T-cell (primary cell): Measurements from ENCODE around the gene WDR6. TPM values are rescaled to one million over a fixed set of nuclear protein-coding genes. Genes with fewer than 3 reads are reported as not detected.
A peak's percentile ranks its signal among the peaks of the same experiment; 100 is the strongest.

Experiments
- ATAC-seq, 4 experiments: fragments of 200-7000 bp in 3 of 4; fragments of 150-1000 bp in 1 of 4; cut with Tn5 transposase; replicated peaks in 1 of 4; 1 replicate in 3 of 4; 2 replicates in 1 of 4; pipeline ENCODE4 v1.10.0; 2021; ENCODE audit warnings: moderate library complexity in 3 of 4, mild to moderate bottlenecking in 2 of 4, moderate number of reproducible peaks in 1 of 4
- CTCF ChIA-PET, 2 donors: fragments of 300-600 bp; sonication (Branson Sonifier 250); formaldehyde crosslinking; loops; one replicate each; lab custom pipeline; 2022; ENCODE audit warnings: antibody characterized with exemption in 2 of 2; lab: Charles Lee
- POLR2A ChIA-PET, 2 donors: fragments of 300-600 bp; sonication (Branson Sonifier 250); formaldehyde crosslinking; loops; one replicate each; lab custom pipeline; 2022; ENCODE audit warnings: antibody characterized with exemption in 2 of 2; lab: Charles Lee
- DNase-seq, 35 experiments: peaks; one replicate each; pipeline versions ENCODE4 v3.0.0 to v3.0.0-alpha.2; 2013 to 2023
- H3K27ac ChIP-seq: one replicate; pipeline ENCODE4 v1.5.1; 2013; ENCODE audit warnings: low read length
- H3K27me3 ChIP-seq, 2 experiments: replicated peaks in 1 of 2; 1 replicate in 1 of 2; 2 replicates in 1 of 2; pipeline versions ENCODE4 v1.6.1 to v1.7.0; 2013; ENCODE audit warnings: low read length in 1 of 2, mixed read lengths in 1 of 2; ENCODE audit not compliant: control insufficient read depth in 2 of 2, insufficient read depth in 2 of 2; ENCODE audit errors: extremely low read depth in 1 of 2
- H3K36me3 ChIP-seq, 2 donors: 1 replicate in 1 of 2; 2 replicates in 1 of 2; pipeline versions ENCODE4 v1.6.1 to v1.7.0; 2013; ENCODE audit warnings: low read length in 1 of 2; ENCODE audit not compliant: control insufficient read depth in 2 of 2, insufficient read depth in 1 of 2; ENCODE audit errors: extremely low read depth in 1 of 2
- H3K4me1 ChIP-seq, 2 experiments: 1 replicate in 1 of 2; 2 replicates in 1 of 2; pipeline versions ENCODE4 v1.6.1 to v1.7.0; 2013; ENCODE audit warnings: low read length in 2 of 2, mixed read lengths in 1 of 2; ENCODE audit not compliant: insufficient read depth in 2 of 2, control insufficient read depth in 1 of 2; ENCODE audit errors: extremely low read depth in 1 of 2
- H3K4me3 ChIP-seq, 2 donors: 1 replicate in 1 of 2; 2 replicates in 1 of 2; pipeline versions ENCODE4 v1.5.1 to v1.7.0; 2013; ENCODE audit warnings: mild to moderate bottlenecking in 2 of 2, low read length in 1 of 2, moderate library complexity in 1 of 2; ENCODE audit not compliant: control insufficient read depth in 1 of 2; ENCODE audit errors: extremely low read depth in 1 of 2
- H3K9me3 ChIP-seq: 2 replicates; pipeline ENCODE4 v1.7.0; 2013
- H3K27ac Mint-ChIP-seq, 2 donors: one replicate each; pipeline ENCODE4 v1.8.0; 2020 to 2021; ENCODE audit warnings: mild to moderate bottlenecking in 2 of 2, mixed read lengths in 2 of 2
- H3K27me3 Mint-ChIP-seq, 2 donors: one replicate each; pipeline ENCODE4 v1.8.0; 2021 to 2022; ENCODE audit warnings: mixed read lengths in 2 of 2
- H3K36me3 Mint-ChIP-seq: one replicate; pipeline ENCODE4 v1.8.0; 2021; ENCODE audit warnings: mixed read lengths
- H3K4me1 Mint-ChIP-seq, 3 donors: one replicate each; pipeline ENCODE4 v1.8.0; 2020 to 2022; ENCODE audit warnings: mixed read lengths in 3 of 3, mild to moderate bottlenecking in 1 of 3
- H3K4me3 Mint-ChIP-seq, 3 donors: one replicate each; pipeline ENCODE4 v1.8.0; 2020 to 2022; ENCODE audit warnings: mild to moderate bottlenecking in 3 of 3, mixed read lengths in 3 of 3, moderate library complexity in 3 of 3
- H3K9me3 Mint-ChIP-seq, 3 donors: one replicate each; pipeline ENCODE4 v1.8.0; 2020 to 2022; ENCODE audit warnings: mixed read lengths in 3 of 3
- WGBS: methylation state at CpG from one replicate; pipeline ENCODE4 v1.1.5; 2013; ENCODE audit warnings: missing lambda C conversion rate; ENCODE audit not compliant: insufficient coverage; 5-methylcytosine and 5-hydroxymethylcytosine counted together
- total RNA-seq, 35 experiments: library from RNA in 6 of 35; stranded (reverse) in 6 of 35; fragments of 120-200 nt in 1 of 35; gene quantifications; one replicate each; pipeline versions ENCODE4 v1.2.1 to v1.2.4 and lab custom pipeline; 2013 to 2026

The WDR6 gene
- total RNA-seq, 5 donors from 2014 or later (not counting 1 experiment from before 2014, with no cell fraction given) = 204 to 300 (median 293) TPM

DNA sequence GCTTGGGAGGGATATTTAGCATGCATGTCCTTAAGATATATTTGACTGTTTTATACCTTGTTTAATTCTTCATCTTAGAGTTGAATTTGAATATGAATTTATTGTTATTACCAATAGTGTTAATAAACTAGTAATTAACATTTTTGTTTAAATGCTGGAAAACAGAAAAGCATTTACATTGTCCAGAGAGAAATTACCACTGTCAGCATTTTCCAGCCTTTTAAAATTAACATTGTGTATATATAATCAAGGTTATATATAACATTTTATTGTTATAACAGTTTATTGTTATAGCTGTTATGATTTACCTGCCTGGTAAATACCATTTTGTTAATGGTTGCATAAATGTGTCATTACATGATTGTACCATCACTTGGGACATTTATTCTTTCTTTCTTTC lies 25.2 kb upstream of the WDR6 start:
- peaks cover 17 to 76% of the 10 kb centered on the region in 2 donors for H3K36me3 ChIP-seq
- Mint-ChIP-seq H3K27ac (no peak overlapping the region), H3K4me1 (peaks cover 0 to 5% (median 0%) of the 10 kb centered on the region in 3 donors)

DNA sequence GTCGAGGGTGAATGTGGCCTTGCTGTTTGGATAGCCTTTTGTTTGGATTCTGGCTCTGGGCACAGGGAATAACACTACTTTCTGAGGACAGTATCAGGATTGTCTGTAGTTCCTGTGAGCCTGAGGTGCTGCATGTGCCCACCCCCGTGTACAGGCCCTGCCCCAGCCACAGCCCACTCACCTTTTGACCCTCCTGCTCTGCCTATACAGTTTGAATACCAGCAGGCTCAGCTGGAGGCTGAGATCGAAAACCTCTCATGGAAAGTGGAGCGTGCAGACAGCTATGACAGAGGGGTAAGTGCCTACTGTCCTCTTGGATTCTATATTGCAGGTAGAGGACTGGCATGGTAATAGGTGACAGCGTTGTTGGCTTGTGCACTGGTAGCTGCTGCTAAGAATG lies 24.5 kb upstream of the WDR6 start:
- peaks cover 2 to 6% (median 3%) of the 10 kb centered on the region in 3 donors for H3K4me1 Mint-ChIP-seq
- no peaks in the 10 kb centered on the region for H3K27me3 Mint-ChIP-seq
- no peaks in the 10 kb centered on the region for H3K9me3 Mint-ChIP-seq
- H3K27ac Mint-ChIP-seq = no peak overlapping the region
- 95% methylated on average over 5 of the region's 5 CpGs for WGBS
- no peak overlapping the region for H3K4me3 ChIP-seq
- H3K36me3 ChIP-seq = peaks cover 17 to 70% of the 10 kb centered on the region in 2 donors
- CTCF ChIA-PET = no interaction called here
- no peak for ATAC-seq
- no peaks in the 10 kb centered on the region for H3K9me3 ChIP-seq
- peaks cover 38% of the 10 kb centered on the region for H3K36me3 Mint-ChIP-seq
- H3K27me3 ChIP-seq = no peaks in the 10 kb centered on the region
- no peak for DNase-seq
- H3K4me3 Mint-ChIP-seq = no peak overlapping the region
- H3K4me1 ChIP-seq = peaks cover 0 to 5% of the 10 kb centered on the region in 2 experiments
- H3K27ac ChIP-seq = no peak overlapping the region
- POLR2A ChIA-PET = no interaction called here

More for the DNA sequence above, 25.2 kb upstream of the WDR6 start:
- ATAC-seq (no peak), DNase-seq (no peak)
- H3K9me3 Mint-ChIP-seq = no peaks in the 10 kb centered on the region
- H3K4me3 Mint-ChIP-seq = no peak overlapping the region
- Histone ChIP-seq H3K27me3 (no peaks in the 10 kb centered on the region), H3K4me3 (no peak overlapping the region), H3K9me3 (no peaks in the 10 kb centered on the region), H3K4me1 (peaks cover 0 to under 1% of the 10 kb centered on the region in 2 experiments), H3K27ac (no peak overlapping the region)
- ChIA-PET CTCF (no interaction called here), POLR2A (no interaction called here)
- H3K27me3 Mint-ChIP-seq = no peaks in the 10 kb centered on the region
- peaks cover 38% of the 10 kb centered on the region for H3K36me3 Mint-ChIP-seq

DNA sequence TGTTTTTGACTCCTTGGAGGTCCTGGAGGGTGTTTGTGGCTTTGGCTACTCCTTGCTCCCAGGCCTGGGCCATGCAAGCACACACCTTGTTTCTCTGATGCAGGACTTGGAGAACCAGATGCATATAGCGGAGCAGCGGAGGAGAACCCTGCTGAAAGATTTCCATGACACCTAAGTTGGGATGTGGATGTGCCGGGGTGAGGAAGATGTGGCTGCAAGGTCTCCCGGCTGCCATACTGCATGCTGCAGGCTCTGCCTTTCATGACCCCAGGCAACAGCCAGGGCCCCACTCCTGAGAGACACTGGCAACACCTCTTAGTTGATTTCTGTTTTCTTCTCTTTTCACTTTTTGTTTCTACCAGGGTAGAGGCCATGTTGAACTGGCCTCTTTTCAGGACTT lies 24.1 kb upstream of the WDR6 start:
- WGBS = no CpG with 5 or more reads among the region's 4 CpGs
- no peak overlapping the region for H3K4me3 ChIP-seq
- H3K27ac ChIP-seq = no peak overlapping the region
- H3K4me3 Mint-ChIP-seq = no peak overlapping the region
- no peaks in the 10 kb centered on the region for H3K27me3 Mint-ChIP-seq
- H3K4me1 ChIP-seq = peaks cover 0 to 9% of the 10 kb centered on the region in 2 experiments
- H3K4me1 Mint-ChIP-seq = peaks cover 6 to 10% (median 8%) of the 10 kb centered on the region in 3 donors
- peak overlapping the region in 1 of 2 donors; percentile 71 for H3K27ac Mint-ChIP-seq
- H3K36me3 ChIP-seq = peaks cover 17 to 66% of the 10 kb centered on the region in 2 donors
- CTCF ChIA-PET = no interaction called here
- POLR2A ChIA-PET = no interaction called here
- no peak for ATAC-seq
- no peaks in the 10 kb centered on the region for H3K27me3 ChIP-seq
- H3K36me3 Mint-ChIP-seq = peaks cover 36% of the 10 kb centered on the region
- H3K9me3 ChIP-seq = no peaks in the 10 kb centered on the region
- no peak for DNase-seq
- H3K9me3 Mint-ChIP-seq = no peaks in the 10 kb centered on the region

DNA sequence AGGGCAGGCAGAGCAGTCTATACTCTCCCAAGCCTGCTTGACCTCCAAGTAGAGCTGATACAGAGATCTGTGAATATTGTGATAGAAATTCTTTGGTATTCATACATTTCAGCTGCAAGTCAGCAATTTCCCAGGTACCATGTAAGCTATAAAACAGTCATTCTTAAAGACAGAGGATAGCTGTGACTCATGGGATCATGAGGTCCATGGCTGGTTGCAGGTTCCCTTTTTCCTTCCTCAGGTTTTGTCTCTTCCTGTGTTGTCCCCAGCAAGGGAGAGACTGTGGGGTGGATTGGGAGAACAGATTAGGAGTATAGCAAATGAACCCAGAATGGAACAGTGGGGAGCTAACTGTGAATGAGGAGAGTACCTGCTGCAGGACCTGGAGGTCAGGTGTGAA lies 22.5 kb upstream of the WDR6 start:
- no peak for DNase-seq
- Mint-ChIP-seq H3K36me3 (peaks cover 28% of the 10 kb centered on the region), H3K27me3 (no peaks in the 10 kb centered on the region), H3K9me3 (no peaks in the 10 kb centered on the region), H3K4me3 (no peak overlapping the region), H3K4me1 (peaks cover 17 to 19% (median 19%) of the 10 kb centered on the region in 3 donors), H3K27ac (peak overlapping the region; percentile 11 to 65)
- Histone ChIP-seq H3K4me1 (peaks cover 5 to 24% of the 10 kb centered on the region in 2 experiments), H3K27ac (no peak overlapping the region), H3K36me3 (peaks cover 14 to 57% of the 10 kb centered on the region in 2 donors), H3K9me3 (no peaks in the 10 kb centered on the region), H3K4me3 (no peak overlapping the region), H3K27me3 (no peaks in the 10 kb centered on the region)
- CTCF ChIA-PET = interaction anchor here (0.6 to 1.4 kb wide), 3 partner anchors 37 to 136 kb away, joined by 3 read pairs; partner anchors contain the start of genes IMPDH2 (in 1 of the 2), NDUFAF3 (in 1 of the 2) and USP19 (in 1 of the 2)
- ATAC-seq = no peak
- POLR2A ChIA-PET = no interaction called here

DNA sequence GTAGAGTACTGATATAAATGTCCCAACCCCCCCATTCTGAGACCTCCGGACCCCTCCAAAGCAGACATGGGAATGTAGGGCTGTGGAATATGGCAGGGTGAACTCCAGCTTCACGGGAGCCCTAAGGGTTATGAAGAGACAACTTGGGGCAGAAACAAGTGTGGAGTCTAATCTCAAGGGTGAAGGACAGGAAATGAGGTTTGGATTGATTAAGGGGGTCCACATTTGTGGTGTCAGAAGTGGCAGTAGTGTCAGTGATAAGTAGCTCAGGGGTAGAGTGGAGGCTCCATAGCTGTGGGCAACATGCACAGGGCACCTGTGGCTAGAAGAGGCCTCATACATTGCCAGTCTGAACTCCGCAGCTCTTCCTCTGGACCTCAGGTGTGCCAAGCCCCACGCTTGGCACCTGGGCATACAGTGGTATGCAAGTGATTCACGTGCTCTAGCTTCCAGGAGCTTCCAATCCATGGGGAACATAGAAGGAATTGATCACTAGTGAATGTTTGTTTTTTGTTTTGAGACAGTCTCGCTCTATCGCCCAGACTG lies 21.3 kb upstream of the WDR6 start:
- peaks cover 20 to 22% (median 22%) of the 10 kb centered on the region in 3 donors for H3K4me1 Mint-ChIP-seq
- ATAC-seq (no peak), DNase-seq (no peak)
- no peak overlapping the region for H3K27ac ChIP-seq
- CTCF ChIA-PET = interaction anchor here in 1 of 2 donors (0.9 kb wide), 1 partner anchor 22 kb away, joined by 5 read pairs; the partner anchor contains the start of gene WDR6
- no peak overlapping the region for H3K4me3 Mint-ChIP-seq
- H3K9me3 ChIP-seq = no peaks in the 10 kb centered on the region
- peaks cover 24% of the 10 kb centered on the region for H3K36me3 Mint-ChIP-seq
- H3K27me3 ChIP-seq = no peaks in the 10 kb centered on the region
- peak overlapping the region in 1 of 2 donors; percentile 59 for H3K27ac Mint-ChIP-seq
- H3K4me3 ChIP-seq = no peak overlapping the region
- H3K4me1 ChIP-seq = peaks cover 5 to 29% of the 10 kb centered on the region in 2 experiments
- WGBS = 98% methylated on average over 5 of the region's 7 CpGs
- H3K36me3 ChIP-seq = peaks cover 14 to 47% of the 10 kb centered on the region in 2 donors
- POLR2A ChIA-PET = interaction anchor here in 1 of 2 donors (0.6 kb wide), 1 partner anchor 26 kb away, joined by 3 read pairs; no protein-coding TSS in a partner anchor
- H3K27me3 Mint-ChIP-seq = no peaks in the 10 kb centered on the region
- H3K9me3 Mint-ChIP-seq = no peaks in the 10 kb centered on the region

DNA sequence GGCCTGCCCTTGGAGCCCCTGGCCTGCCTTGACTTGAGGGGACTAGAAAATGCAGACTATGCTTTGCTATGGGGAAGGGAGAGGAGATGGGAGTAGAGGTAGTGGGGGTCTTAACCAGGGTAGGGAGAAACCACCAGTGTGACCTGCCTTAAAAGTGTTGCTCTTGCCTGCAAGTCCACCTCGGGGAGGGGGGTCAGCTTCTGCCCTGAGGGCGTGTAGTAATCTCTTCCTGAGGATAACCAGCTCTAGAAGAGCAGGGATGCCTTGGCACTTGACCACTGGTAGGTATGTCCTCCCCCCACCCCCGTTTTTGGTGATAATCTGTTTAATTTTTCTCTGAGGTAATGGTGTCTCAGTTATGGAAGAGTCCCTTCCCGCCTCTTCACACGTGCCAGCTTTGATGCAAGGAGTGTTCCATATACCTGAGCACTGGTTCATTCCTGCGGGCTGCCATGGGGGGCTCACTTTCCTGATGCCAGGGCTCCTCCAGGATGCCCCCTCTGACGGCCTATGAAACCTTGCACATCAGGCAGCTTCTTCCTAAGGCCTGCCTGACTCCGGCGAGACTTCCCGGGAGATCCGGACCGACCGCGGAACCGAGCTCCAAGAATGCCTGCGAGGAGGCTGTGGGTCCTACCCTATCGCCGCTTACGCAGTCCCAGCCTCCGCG lies 17.9 kb upstream of the WDR6 start:
- POLR2A ChIA-PET = interaction anchor here in 1 of 2 donors (0.6 kb wide), 1 partner anchor 23 kb away, joined by 3 read pairs; no protein-coding TSS in a partner anchor
- Mint-ChIP-seq H3K36me3 (peaks cover 3% of the 10 kb centered on the region), H3K9me3 (no peaks in the 10 kb centered on the region), H3K27me3 (no peaks in the 10 kb centered on the region), H3K4me3 (peak overlapping the region; percentile 87 to 95 (median 93)), H3K4me1 (peaks cover 42 to 47% (median 47%) of the 10 kb centered on the region in 3 donors), H3K27ac (peak overlapping the region; percentile 90 to 91)
- ATAC-seq (peak in 1 of 4 experiments; percentile 1), DNase-seq (no peak)
- WGBS = 6% methylated on average over 20 of the region's 21 CpGs
- H3K36me3 ChIP-seq = peaks cover 13 to 18% of the 10 kb centered on the region in 2 donors
- CTCF ChIA-PET = interaction anchor here in 1 of 2 donors (1.1 to 3.4 kb wide), 3 partner anchors 18 to 105 kb away, joined by 5 to 64 read pairs (median 28); partner anchors contain the start of genes NDUFAF3, QRICH1 and WDR6
- H3K27me3 ChIP-seq = no peaks in the 10 kb centered on the region
- H3K9me3 ChIP-seq = no peaks in the 10 kb centered on the region
- peak overlapping the region; percentile 63 to 94 for H3K4me3 ChIP-seq
- peak overlapping the region; percentile 67 for H3K27ac ChIP-seq
- H3K4me1 ChIP-seq = peaks cover 8 to 39% of the 10 kb centered on the region in 2 experiments
